Measurements from ENCODE around the gene F2RL1.
"Not testable (repeated sequence)": the region's sequence is repeated elsewhere in the genome, so short reads cannot be mapped to it uniquely, and the experiment has no call there.

The F2RL1 gene

DNA sequence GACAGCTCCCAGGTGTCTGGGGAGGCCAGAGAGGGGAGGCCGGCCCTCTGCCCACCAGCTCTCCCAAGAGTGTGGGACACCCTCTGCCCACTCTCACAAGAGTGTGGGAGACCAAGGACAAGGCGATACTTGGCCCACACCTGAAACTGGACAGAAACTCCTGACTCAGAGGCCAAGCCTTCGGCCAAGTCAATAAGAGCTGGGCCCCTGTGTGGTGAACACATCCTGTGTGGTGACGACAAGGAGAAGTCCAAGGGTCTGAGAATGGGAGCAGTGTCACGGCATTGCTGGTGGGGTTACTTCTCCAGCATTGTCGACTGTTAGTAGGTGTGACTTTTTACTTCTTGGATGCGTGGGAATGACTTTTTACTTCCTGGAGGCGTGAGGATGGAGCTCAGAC lies 14.6 kb upstream of the F2RL1 start:
- no peak for DNase-seq (ENCODE audit: low read depth, low spot score)
- no peak overlapping the region for H3K4me3 ChIP-seq (ENCODE audit: low read length)

DNA sequence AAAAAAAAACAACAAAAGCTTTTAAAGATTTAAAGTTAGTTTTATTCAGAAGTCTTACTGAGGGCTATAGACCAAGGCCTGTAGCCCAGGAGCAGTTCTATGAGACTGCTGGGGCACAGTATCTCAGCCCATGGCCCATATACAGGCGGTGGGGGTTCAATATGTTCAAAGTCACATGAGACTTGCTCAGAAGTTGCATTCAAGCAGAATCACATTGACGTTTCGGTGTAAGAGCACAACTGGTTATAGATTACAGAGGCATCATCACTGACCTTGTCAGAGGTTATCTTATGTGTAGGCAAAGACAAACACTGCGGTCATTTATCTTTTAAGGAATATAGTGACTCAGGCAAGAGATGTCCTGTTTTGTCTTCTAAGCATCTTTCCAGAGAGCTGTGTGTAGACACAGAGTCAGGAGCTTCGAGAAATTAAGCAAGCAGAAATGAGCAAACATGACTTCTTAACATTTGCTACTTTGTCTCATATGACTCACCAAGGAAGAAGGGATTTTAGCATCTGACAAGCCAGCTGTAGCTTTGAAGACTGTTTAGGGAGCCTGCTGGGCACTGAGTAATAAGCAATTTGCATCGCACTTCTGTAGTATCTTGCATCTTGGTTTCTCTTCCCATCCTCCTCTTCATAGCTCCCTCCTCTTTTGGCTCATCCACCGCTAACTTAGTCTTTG lies 12.9 kb upstream of the F2RL1 start:
- DNase-seq (ENCODE audit: low read depth, low spot score), result no peak
- no peak overlapping the region for H3K4me3 ChIP-seq (ENCODE audit: low read length)

DNA sequence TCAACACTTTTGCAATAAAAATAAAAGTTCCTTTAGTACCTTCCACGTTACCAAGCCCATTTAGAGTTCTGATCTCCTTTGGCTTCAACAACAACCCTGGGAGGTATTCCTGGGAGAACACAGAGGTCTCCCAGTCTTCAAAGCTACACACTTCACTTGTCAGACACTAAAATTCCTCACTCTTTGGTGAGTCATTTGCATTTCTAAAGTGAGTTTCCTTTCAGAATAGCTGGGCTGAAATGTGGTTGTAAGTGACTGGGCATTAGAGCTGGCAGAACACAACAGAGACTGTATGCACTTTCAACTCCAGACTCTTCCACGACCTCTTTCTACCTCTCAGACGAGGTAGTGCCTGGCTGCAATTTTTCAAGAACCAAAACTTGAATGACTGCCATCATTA lies 11.5 kb upstream of the F2RL1 start:
- DNase-seq (ENCODE audit: low read depth, low spot score), result no peak
- H3K4me3 ChIP-seq (ENCODE audit: low read length), result no peak overlapping the region

DNA sequence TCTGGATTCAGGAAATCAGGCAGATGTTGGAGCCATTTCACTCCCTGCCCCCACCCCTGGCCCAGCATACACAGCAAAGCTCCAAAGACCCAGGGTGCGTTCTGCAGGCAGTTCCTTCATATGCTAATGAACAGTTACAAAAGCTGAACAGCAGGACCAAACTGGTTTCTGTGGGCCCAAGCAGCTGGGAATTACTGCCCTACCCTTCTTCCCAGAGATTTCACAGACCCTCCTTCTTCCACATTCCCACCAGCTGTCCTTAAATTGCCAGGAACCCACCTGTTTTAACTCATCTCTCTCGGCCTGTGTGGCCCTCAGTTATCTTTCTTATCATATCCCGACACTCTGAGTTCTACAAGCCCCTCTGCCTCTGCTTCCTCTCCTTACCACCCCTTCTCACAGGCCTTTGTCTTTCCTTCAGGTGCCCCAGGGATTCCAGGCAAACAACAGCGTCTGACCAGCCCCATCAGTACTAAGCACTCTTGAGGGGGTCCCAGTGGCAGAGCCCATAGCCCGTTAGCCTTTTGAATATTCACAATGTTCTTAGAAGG lies 10.6 kb upstream of the F2RL1 start:
- DNase-seq (ENCODE audit: low read depth, low spot score), result no peak
- H3K4me3 ChIP-seq (ENCODE audit: low read length), result no peak overlapping the region

DNA sequence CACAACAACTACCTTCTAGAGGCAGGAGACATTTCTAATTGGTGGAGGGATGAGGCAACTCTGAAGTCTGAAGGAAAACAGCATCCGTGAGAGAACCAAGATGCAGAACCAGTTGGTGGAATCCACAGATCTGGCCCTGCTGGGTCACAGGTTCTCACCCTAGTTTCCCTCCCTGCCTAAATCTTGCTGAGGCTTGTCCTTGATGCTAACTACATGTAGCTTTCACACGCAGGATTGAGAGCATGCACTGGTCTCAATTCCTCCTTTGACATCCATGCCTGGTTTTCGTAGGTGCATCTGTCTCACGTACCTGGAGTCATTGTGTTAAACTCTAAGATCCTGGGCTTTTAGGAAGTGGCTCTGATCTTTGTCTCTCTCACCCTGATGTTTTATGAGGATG lies 9.7 kb upstream of the F2RL1 start:
- DNase-seq (ENCODE audit: low read depth, low spot score), result no peak
- H3K4me3 ChIP-seq (ENCODE audit: low read length), result no peak overlapping the region

DNA sequence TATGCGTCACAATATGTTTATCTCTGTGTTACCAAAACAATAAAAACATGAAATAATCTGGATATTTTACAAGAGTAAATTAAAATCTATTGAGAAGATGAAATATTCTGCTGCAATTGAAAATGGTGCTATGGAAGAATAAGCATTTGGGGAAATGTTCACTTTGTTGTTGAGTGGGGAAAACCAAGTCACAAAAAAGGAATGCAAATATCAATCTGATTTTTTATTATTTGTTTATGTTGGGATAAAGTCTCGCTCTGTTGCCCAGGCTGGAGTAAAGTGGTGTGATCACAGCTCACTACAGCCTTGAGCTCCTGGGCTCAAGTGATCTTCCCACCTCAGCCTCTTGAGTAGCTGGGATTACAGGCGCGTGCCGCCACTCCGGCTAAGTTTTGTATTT lies 8.6 kb upstream of the F2RL1 start:
- H3K4me3 ChIP-seq (ENCODE audit: low read length), result no peak overlapping the region
- no peak for DNase-seq (ENCODE audit: low read depth, low spot score)

DNA sequence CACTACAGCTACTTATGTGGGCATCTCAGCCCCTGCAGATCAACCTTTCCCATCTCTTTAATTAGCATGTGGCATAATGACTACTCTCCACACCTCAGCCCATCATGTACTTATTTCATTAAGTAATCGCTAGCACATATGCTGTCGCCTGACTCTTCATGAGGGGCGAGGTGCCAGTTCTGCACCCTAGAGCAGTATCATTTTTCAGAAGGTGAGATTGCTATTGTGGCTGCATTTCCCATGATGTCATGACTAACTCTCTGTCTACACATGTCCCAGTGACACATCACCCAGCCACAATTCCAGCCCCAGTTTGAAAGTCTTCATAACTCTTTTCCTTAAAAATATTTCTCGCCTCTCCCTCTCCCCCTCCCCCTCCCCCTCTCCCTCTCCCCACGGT lies 7.6 kb upstream of the F2RL1 start:
- DNase-seq (ENCODE audit: low read depth, low spot score), result no peak
- H3K4me3 ChIP-seq (ENCODE audit: low read length), result no peak overlapping the region

DNA sequence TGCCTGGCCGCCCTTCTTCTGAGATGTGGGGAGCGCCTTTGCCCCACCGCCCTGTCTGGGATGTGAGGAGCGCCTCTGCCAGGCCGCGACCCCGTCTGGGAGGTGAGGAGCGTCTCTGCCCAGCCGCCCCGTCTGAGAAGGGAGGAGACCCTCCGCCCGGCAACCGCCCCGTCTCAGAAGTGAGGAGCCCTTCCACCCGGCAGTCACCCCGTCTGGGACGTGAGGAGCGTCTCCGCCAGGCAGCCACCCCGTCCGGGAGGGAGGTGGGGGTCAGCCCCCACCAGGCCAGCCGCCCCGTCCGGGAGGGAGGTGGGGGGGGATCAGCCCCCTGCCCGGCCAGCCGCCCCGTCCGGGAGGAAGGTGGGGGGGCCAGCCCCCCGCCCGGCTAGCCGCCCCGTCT lies 6.6 kb upstream of the F2RL1 start:
- H3K4me3 ChIP-seq (ENCODE audit: low read length); DNase-seq (ENCODE audit: low read depth, low spot score): not testable (repeated sequence)

DNA sequence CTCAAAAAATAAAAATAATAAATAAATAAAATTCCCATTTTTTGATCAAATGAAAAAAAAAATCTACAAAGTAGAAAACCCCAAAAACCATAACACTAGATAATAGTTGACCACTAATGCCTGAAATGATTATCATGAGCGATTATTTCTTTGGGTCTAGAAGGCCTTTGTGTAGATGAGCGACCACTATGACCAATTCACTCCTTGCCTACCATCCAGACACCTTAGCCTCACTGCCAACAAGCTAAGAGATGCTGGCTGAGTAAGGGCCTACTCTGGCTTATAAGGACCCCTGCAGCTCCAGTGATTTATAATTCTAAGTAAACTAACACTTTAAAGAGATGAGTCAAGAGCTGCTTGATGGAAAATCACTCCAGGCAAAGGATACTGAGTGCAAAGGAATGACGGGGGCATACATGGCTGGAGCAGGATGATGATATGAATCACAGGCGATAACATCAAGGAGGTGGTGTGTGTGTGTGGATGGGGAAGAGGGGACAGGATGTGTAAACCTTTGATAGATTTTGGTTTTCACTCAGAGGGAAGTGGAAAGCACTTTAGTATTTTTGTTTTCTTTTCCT lies 4.8 kb upstream of the F2RL1 start:
- no peak for DNase-seq (ENCODE audit: low read depth, low spot score)
- H3K4me3 ChIP-seq (ENCODE audit: low read length), result no peak overlapping the region

DNA sequence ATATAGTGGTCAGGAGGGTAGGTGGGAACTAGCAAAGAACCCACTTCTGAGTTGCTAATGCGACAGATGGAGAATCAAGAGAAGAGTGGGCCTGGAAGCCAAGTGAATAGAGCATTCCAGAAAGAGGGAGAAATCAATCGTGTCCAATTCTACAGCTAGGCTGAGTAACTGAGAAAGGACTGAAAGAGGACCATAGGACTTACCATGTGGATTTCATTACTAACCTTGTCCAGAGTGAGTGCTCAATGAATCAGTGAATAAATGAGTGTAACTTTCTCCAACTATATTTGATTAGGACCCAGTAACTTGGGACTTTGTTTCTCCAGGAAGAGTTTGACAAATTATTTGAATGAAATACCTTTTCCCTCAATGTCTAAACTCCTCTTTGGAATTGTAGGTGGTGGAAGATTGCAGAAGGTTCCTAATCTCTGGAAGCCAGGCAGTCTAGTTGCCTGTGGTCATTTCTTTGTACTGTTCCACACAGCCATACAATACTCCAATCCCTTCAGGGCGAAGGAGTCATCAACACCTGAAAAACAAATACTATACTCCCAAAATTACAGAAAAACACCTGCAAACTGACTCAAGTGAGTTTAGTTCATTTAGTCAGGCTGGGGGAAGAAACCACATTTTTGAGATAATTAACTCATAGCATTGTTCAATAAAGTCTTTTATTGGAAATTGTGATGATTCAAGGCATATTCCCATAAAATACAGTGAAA lies 2.6 kb upstream of the F2RL1 start:
- no peak for DNase-seq (ENCODE audit: low read depth, low spot score)
- no peak overlapping the region for H3K4me3 ChIP-seq (ENCODE audit: low read length)

DNA sequence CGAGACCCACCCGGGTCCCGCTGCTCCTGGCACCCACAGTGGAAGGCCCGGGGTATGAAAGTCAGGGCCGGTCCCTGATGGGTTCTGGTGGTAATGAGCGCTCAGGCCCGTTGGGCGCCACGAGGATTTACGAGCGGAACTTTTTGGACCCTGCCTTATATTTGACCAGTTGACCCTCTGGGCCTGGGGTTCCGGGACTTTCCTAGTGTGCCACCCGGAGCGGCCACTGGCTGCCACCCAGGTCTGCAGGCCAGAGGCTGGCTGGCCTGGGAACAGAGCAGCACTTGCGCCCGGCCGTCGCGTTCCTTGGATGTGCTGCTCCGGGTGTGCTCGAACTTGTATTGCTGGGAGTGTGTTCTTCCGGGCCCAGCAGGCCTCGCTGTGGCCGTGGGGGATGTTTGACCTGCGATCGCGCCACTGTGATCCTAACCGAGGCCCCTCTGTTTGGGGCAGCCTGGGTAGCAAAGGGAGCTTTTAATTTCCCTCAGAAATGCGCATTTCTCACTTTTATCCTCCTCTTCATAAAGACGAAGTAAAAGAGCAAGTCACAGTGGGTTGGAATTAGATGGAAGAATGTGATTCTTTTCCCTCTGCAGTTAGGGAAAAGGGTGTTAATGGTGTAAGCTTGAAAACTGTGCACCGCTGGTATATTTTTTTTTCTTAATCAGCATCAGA lies 1.2 kb downstream of the F2RL1 start:
- no peak overlapping the region for H3K4me3 ChIP-seq (ENCODE audit: low read length)
- no peak for DNase-seq (ENCODE audit: low read depth, low spot score)

DNA sequence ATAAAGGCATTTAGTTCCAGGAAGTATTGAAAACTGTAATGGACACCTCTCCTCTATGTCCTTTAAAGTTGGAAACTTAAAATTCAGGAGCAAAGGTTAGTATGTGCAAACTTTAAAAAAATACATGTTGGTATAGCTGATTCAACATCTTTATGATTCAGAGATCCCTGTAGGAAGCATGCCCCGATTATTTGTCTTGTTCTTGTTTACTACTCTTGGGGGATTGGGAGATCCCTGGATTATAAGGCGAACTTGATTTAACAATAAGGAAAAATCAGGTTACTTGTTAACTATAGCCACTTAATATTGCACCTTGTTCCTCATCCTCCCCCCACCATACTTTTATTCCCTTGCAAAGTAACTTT lies 1.7 kb downstream of the F2RL1 start:
- DNase-seq (ENCODE audit: low read depth, low spot score), result no peak
- no peak overlapping the region for H3K4me3 ChIP-seq (ENCODE audit: low read length)

DNA sequence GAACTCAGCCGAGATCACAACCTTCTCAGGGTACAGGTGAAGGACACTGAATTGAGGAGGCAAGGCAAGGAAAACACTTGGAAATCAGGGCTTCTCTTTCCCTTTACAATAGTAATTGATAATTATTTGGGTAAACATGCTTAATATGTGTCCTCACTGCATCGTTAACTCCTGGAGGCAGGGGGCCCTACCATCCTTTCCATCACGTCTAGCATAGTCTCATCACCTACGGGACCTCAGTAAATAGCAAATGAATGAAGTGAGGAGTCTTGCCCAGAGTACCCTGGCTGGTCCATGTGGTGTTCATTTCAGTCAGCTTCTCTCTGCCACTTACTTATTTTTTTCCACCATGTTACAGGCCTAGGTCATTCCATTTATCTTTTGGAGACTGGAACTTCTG lies 2.3 kb downstream of the F2RL1 start:
- no peak for DNase-seq (ENCODE audit: low read depth, low spot score)
- no peak overlapping the region for H3K4me3 ChIP-seq (ENCODE audit: low read length)

DNA sequence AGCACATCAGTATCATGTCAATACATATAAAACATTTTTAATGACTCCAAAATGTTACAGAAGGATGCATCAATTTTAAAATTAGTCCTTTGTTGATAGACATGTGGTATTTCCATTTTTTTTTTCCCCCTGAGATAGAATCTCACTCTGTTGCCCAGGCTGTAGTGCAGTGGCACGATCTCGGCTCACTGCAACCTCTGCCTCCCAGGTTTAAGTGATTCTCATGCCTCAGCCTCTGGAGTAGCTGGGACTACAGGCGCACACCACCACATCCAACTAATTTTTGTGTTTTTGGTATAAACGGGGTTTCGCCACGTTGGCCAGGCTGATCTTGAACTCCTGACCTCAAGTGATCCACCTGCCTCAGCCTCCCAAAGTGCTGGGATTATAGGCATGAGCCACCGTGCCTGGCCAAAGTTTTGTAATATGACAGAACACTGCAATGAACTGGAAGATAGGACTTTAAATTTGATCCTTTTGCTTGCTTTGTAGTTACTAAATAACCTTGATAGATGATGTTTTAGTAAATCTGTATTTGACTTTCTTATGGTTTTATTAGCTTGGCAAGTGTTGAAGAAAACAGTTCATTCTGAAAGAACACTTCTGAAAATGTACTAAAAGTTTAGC lies 3.4 kb downstream of the F2RL1 start:
- not testable (repeated sequence) for H3K4me3 ChIP-seq (ENCODE audit: low read length); DNase-seq (ENCODE audit: low read depth, low spot score)

DNA sequence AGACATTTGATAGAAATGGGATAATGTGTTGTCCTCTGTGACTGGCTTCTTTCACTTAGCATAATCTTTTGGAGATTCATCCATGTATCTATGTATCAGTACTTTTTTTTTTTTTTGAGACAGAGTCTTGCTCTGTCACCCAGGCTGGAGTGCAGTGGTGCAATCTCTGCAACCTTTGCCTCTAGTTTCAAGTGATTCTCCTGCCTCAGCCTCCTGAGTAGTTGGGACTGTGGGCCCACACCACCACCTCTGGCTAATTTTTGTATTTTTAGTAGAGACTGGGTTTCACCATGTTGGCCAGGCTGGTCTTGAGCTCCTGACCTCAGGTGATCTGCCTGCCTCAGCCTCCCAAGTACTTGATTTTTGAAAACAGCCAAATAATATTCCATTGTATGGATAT lies 7.6 kb downstream of the F2RL1 start:
- not testable (repeated sequence) for H3K4me3 ChIP-seq (ENCODE audit: low read length); DNase-seq (ENCODE audit: low read depth, low spot score)

DNA sequence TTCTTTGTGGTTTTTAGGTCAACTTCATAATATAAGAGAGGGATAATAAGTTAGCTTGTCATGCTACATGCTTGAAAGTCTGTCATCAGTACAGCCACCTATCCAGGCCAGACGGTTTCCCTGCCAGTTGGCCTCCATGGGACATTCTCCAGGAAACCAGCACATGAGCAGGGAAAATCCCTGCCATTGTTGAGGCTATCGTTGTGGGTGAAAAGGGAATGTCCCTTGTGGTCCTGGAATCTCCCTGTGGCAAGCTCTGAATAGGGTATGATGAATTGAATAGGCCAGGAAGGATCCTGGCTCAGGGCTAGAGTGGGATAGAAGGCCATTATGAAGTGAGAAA lies 12.3 kb downstream of the F2RL1 start:
- no peak overlapping the region for H3K4me3 ChIP-seq (ENCODE audit: low read length)
- DNase-seq (ENCODE audit: low read depth, low spot score), result no peak

DNA sequence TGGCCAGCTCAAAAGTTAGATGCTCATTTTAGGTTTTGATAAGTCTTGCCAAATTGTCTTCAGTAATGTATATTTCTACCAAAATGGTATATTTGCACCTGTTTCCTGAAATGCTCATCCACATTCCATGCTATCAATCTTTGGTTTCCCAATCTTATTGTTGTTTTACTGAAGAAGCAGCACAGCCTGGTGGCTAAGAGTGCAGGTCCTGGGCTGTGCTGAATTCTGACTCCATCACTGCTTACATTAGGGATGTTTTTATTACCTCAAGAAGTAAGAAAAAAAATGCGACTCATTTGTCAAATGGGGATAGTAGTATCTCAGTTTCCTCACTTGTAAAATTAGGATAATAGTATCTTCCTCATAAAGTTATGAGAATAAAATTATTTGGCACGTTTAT lies 17.4 kb downstream of the F2RL1 start:
- no peak overlapping the region for H3K4me3 ChIP-seq (ENCODE audit: low read length)
- DNase-seq (ENCODE audit: low read depth, low spot score), result no peak

DNA sequence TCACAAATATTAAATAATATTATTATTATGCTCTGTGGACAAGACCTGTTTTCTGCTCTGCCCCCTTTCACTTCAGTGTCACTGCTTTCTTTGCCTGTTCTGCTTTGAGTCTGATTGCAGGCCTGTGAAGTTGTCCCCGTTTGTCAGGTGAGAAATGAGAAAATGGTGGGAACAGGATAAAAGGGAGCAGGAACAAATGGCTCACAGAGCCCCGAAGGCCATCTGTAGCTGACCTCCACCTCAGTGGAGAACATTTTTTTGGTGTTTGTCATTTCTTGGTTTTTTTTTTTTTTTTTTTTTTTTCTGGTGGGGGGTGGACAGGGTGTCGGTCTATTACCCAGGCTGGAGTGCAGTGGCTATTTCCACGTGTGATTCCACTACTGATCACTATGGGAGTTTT lies 17.8 kb downstream of the F2RL1 start:
- no peak overlapping the region for H3K4me3 ChIP-seq (ENCODE audit: low read length)
- DNase-seq (ENCODE audit: low read depth, low spot score), result no peak

DNA sequence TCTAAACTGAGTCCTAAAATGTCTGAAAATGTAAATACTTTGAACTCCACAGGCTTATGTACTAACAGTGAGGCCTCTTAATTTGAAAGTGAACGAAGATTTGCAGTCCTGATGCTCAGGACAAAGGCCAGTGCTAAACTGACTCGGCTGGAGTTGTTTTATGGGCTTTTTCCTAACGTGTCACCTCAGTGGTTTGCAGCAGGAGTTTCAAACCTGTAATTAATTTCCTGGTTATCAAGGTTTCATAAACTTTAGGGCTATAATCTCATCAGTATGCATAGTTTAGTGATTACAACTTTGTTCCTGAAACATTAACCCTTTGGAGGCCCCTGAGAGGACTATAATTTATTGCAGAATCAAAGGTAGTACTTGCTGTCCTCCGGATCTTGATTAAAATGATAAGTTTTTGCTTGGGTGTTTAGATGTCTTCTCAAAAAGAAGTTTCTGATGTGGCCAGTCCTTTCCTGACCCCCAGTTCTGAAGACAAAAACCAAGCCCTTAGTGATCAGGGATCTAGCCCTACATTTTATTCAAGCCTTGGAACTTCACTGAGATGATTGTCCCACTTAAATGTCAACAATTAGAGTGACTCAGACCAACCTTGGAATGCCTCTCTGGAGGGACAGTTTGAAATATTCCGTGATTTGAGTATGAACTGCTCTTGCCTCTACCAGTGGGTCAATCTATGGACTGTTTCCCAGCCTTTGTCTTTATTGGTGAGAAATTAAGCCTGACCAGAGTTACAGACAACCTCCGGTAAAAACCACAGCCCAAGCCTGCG lies 19.8 kb downstream of the F2RL1 start:
- no peak for DNase-seq (ENCODE audit: low read depth, low spot score)
- no peak overlapping the region for H3K4me3 ChIP-seq (ENCODE audit: low read length)

All from Jurkat, Clone E6-1 (cell line).